Natural killer cell treated with Interleukin-12 subunit alpha and Interleukin-12 subunit beta and Interleukin-15 and Interleukin-18, amount 100 ng/mL, for 72 hours (primary cell): ENCODE measurements around the gene RNF214. TPM values are rescaled to one million over a fixed set of nuclear protein-coding genes. Genes with fewer than 3 reads are reported as not detected.
A peak's percentile ranks its signal among the peaks of the same experiment; 100 is the strongest.

Source experiments
- ATAC-seq, 2 donors: fragments of 150-1000 bp; cut with Tn5 transposase in 1 of 2; sonication (Bioruptor Pico), chemical (Tn5 transposase) in 1 of 2; 2 replicates each; pipeline ENCODE4 v1.10.0; 2021
- DNase-seq: peaks from one replicate; pipeline ENCODE4 v3.0.0; 2022; ENCODE audit warnings: low spot score
- H3K27ac Mint-ChIP-seq, 2 donors: 1 replicate in 1 of 2; 2 replicates in 1 of 2; pipeline ENCODE4 v1.8.0; 2022; ENCODE audit warnings: mixed read lengths in 2 of 2, mild to moderate bottlenecking in 1 of 2, moderate library complexity in 1 of 2
- H3K27me3 Mint-ChIP-seq, 2 donors: 1 replicate in 1 of 2; 2 replicates in 1 of 2; pipeline ENCODE4 v1.8.0; 2022; ENCODE audit warnings: mixed read lengths in 2 of 2
- H3K36me3 Mint-ChIP-seq: one replicate; pipeline ENCODE4 v1.8.0; 2022; ENCODE audit warnings: mixed read lengths
- H3K4me1 Mint-ChIP-seq, 2 donors: 1 replicate in 1 of 2; 2 replicates in 1 of 2; pipeline ENCODE4 v1.8.0; 2022; ENCODE audit warnings: low read depth in 2 of 2, mixed read lengths in 2 of 2, mild to moderate bottlenecking in 1 of 2
- H3K4me3 Mint-ChIP-seq: one replicate; pipeline ENCODE4 v1.8.0; 2022; ENCODE audit warnings: mixed read lengths
- H3K9me3 Mint-ChIP-seq: 2 replicates; pipeline ENCODE4 v1.8.0; 2022; ENCODE audit warnings: mixed read lengths
- total RNA-seq, 2 donors: library from RNA; stranded (reverse); gene quantifications; one replicate each; pipeline ENCODE4 v1.2.3, GENCODE V29; 2022

RNF214 gene
- total RNA-seq, 2 donors from 2014 or later, result 18.9 to 21.6 TPM

GRCh38 chr11:117225553-117226170, 6.8 kb upstream of the RNF214 start:
- ATAC-seq, result no peak
- peaks cover 21% of the 10 kb centered on the region for H3K36me3 Mint-ChIP-seq
- peak; percentile 34 for DNase-seq
- H3K4me3 Mint-ChIP-seq, result no peak overlapping the region
- H3K4me1 Mint-ChIP-seq, result peaks cover 28 to 32% of the 10 kb centered on the region in 2 donors
- H3K9me3 Mint-ChIP-seq, result no peaks in the 10 kb centered on the region
- H3K27ac Mint-ChIP-seq, result peak overlapping the region in 1 of 2 donors; percentile 70
- no peaks in the 10 kb centered on the region for H3K27me3 Mint-ChIP-seq

- peaks cover 38% of the 10 kb centered on the region in 2 donors for H3K4me1 Mint-ChIP-seq
- H3K27ac Mint-ChIP-seq, result peak overlapping the region; percentile 44 to 63
Measured at GRCh38 chr11:117226388-117227385, 5.8 kb upstream of the RNF214 start.

GRCh38 chr11:117228091-117228490, 4.4 kb upstream of the RNF214 start:
- Mint-ChIP-seq H3K4me3 (no peak overlapping the region), H3K4me1 (peaks cover 34 to 39% of the 10 kb centered on the region in 2 donors), H3K27me3 (no peaks in the 10 kb centered on the region), H3K9me3 (no peaks in the 10 kb centered on the region), H3K27ac (peak overlapping the region in 1 of 2 donors; percentile 48), H3K36me3 (peaks cover 21% of the 10 kb centered on the region)
- DNase-seq (peak; percentile 10), ATAC-seq (no peak)

More at GRCh38 chr11:117226388-117227385, 5.8 kb upstream of the RNF214 start:
- H3K36me3 Mint-ChIP-seq, result peaks cover 21% of the 10 kb centered on the region
- peak; percentile 64 to 69 for ATAC-seq
- H3K4me3 Mint-ChIP-seq, result no peak overlapping the region
- peak; percentile 58 for DNase-seq
- no peaks in the 10 kb centered on the region for H3K27me3 Mint-ChIP-seq
- no peaks in the 10 kb centered on the region for H3K9me3 Mint-ChIP-seq

GRCh38 chr11:117229411-117229810, 3.1 kb upstream of the RNF214 start:
- no peaks in the 10 kb centered on the region for H3K9me3 Mint-ChIP-seq
- H3K4me3 Mint-ChIP-seq, result peak overlapping the region; percentile 97
- ATAC-seq (no peak), DNase-seq (peak; percentile 57)
- peak overlapping the region; percentile 96 to 98 for H3K27ac Mint-ChIP-seq
- H3K4me1 Mint-ChIP-seq, result peaks cover 40 to 50% of the 10 kb centered on the region in 2 donors
- H3K27me3 Mint-ChIP-seq, result no peaks in the 10 kb centered on the region
- H3K36me3 Mint-ChIP-seq, result peaks cover 21% of the 10 kb centered on the region

GRCh38 chr11:117229931-117230285, 2.6 kb upstream of the RNF214 start:
- peaks cover 21% of the 10 kb centered on the region for H3K36me3 Mint-ChIP-seq
- no peaks in the 10 kb centered on the region for H3K9me3 Mint-ChIP-seq
- DNase-seq, result no peak
- H3K27ac Mint-ChIP-seq, result peak overlapping the region; percentile 96 to 98
- H3K4me1 Mint-ChIP-seq, result peaks cover 40 to 51% of the 10 kb centered on the region in 2 donors
- peak overlapping the region; percentile 97 for H3K4me3 Mint-ChIP-seq
- ATAC-seq, result no peak
- H3K27me3 Mint-ChIP-seq, result no peaks in the 10 kb centered on the region

GRCh38 chr11:117230286-117230961, 2.0 kb upstream of the RNF214 start:
- H3K4me1 Mint-ChIP-seq, result peaks cover 37 to 51% of the 10 kb centered on the region in 2 donors
- no peaks in the 10 kb centered on the region for H3K9me3 Mint-ChIP-seq
- peak overlapping the region; percentile 96 to 98 for H3K27ac Mint-ChIP-seq
- peaks cover 21% of the 10 kb centered on the region for H3K36me3 Mint-ChIP-seq
- no peaks in the 10 kb centered on the region for H3K27me3 Mint-ChIP-seq
- peak overlapping the region; percentile 97 for H3K4me3 Mint-ChIP-seq
- DNase-seq, result peak; percentile 78
- ATAC-seq, result peak; percentile 64 to 77

GRCh38 chr11:117230999-117231841, 1.3 kb upstream of the RNF214 start:
- H3K4me1 Mint-ChIP-seq, result peaks cover 37 to 51% of the 10 kb centered on the region in 2 donors
- peaks cover 20% of the 10 kb centered on the region for H3K36me3 Mint-ChIP-seq
- H3K9me3 Mint-ChIP-seq, result no peaks in the 10 kb centered on the region
- no peak for ATAC-seq
- peak overlapping the region; percentile 96 to 98 for H3K27ac Mint-ChIP-seq
- DNase-seq, result no peak
- no peaks in the 10 kb centered on the region for H3K27me3 Mint-ChIP-seq
- H3K4me3 Mint-ChIP-seq, result peak overlapping the region; percentile 97

- Mint-ChIP-seq H3K4me1 (peaks cover 32 to 45% of the 10 kb centered on the region in 2 donors), H3K27me3 (no peaks in the 10 kb centered on the region), H3K4me3 (peak within 1 kb of the TSS; percentile 97), H3K9me3 (no peaks in the 10 kb centered on the region), H3K27ac (peak within 1 kb of the TSS; percentile 96 to 98), H3K36me3 (peaks cover 15% of the 10 kb centered on the region)
- DNase-seq (peak; percentile 82), ATAC-seq (no peak)
Measured at GRCh38 chr11:117231842-117232091, 704 bp upstream of the RNF214 start, which contains the start of gene PCSK7. Gene PCSK7, minus strand, starts transcription at chr11:117232073. Its CDS starts 2,229 bp downstream, at chr11:117229844.

GRCh38 chr11:117232911-117233409, 489 bp downstream of the RNF214 start:
- no peaks in the 10 kb centered on the region for H3K9me3 Mint-ChIP-seq
- peak in 1 of 2 donors; percentile 0 for ATAC-seq
- peak overlapping the region; percentile 84 to 96 for H3K27ac Mint-ChIP-seq
- peak overlapping the region; percentile 86 for H3K4me3 Mint-ChIP-seq
- H3K4me1 Mint-ChIP-seq, result peaks cover 31 to 44% of the 10 kb centered on the region in 2 donors
- H3K27me3 Mint-ChIP-seq, result no peaks in the 10 kb centered on the region
- no peak for DNase-seq
- peaks cover 11% of the 10 kb centered on the region for H3K36me3 Mint-ChIP-seq

- no peaks in the 10 kb centered on the region for H3K27me3 Mint-ChIP-seq
- H3K4me1 Mint-ChIP-seq, result peaks cover 7 to 11% of the 10 kb centered on the region in 2 donors
- no peaks in the 10 kb centered on the region for H3K9me3 Mint-ChIP-seq
- DNase-seq (no peak), ATAC-seq (no peak)
- H3K27ac Mint-ChIP-seq, result no peak overlapping the region
- peaks cover 6% of the 10 kb centered on the region for H3K36me3 Mint-ChIP-seq
- no peak overlapping the region for H3K4me3 Mint-ChIP-seq
Measured at GRCh38 chr11:117238221-117238620, 5.8 kb downstream of the RNF214 start.

- ATAC-seq, result no peak
- no peaks in the 10 kb centered on the region for H3K27me3 Mint-ChIP-seq
- H3K36me3 Mint-ChIP-seq, result peaks cover 10% of the 10 kb centered on the region
- no peak overlapping the region for H3K27ac Mint-ChIP-seq
- H3K4me1 Mint-ChIP-seq, result peaks cover 2% of the 10 kb centered on the region in 2 donors
- DNase-seq, result no peak
- no peaks in the 10 kb centered on the region for H3K9me3 Mint-ChIP-seq
- no peak overlapping the region for H3K4me3 Mint-ChIP-seq
Measured at GRCh38 chr11:117239295-117239694, 6.8 kb downstream of the RNF214 start.

- Mint-ChIP-seq H3K36me3 (peaks cover 21% of the 10 kb centered on the region), H3K4me1 (peaks cover 0 to 3% of the 10 kb centered on the region in 2 donors), H3K9me3 (no peaks in the 10 kb centered on the region), H3K27me3 (no peaks in the 10 kb centered on the region), H3K4me3 (no peak overlapping the region), H3K27ac (no peak overlapping the region)
- DNase-seq (no peak), ATAC-seq (no peak)
Measured at GRCh38 chr11:117248341-117248740, 15.9 kb downstream of the RNF214 start.

GRCh38 chr11:117249571-117249970, 17.1 kb downstream of the RNF214 start:
- Mint-ChIP-seq H3K27ac (no peak overlapping the region), H3K4me1 (peaks cover 0 to 3% of the 10 kb centered on the region in 2 donors), H3K36me3 (peaks cover 15% of the 10 kb centered on the region), H3K27me3 (no peaks in the 10 kb centered on the region), H3K4me3 (no peak overlapping the region), H3K9me3 (no peaks in the 10 kb centered on the region)
- no peak for ATAC-seq
- no peak for DNase-seq
